Body of pancreas (tissue), 4 donors: ENCODE data around the gene CEP44. TPM values are rescaled to one million over a fixed set of nuclear protein-coding genes. Genes with fewer than 3 reads are reported as not detected.

Experiments
- ATAC-seq: fragments of 150-250 bp; one replicate; pipeline ENCODE4 v1.9.1; 2016
- DNase-seq, 4 donors: peaks; one replicate each; pipeline ENCODE4 v3.0.0-alpha.2; 2019
- H3K27ac ChIP-seq, 4 donors: fragments of 200-600 bp; sonication (generic); 1 replicate in 3 of 4; 2 replicates in 1 of 4; pipeline versions ENCODE4 v1.5.1 to v1.6.1; 2016 to 2019; ENCODE audit warnings: mild to moderate bottlenecking in 1 of 4, mixed read lengths in 1 of 4, moderate library complexity in 1 of 4
- H3K27me3 ChIP-seq, 2 donors: fragments of 200-600 bp; sonication (generic); one replicate each; pipeline ENCODE4 v1.6.0; 2016; ENCODE audit warnings: mild to moderate bottlenecking in 1 of 2
- H3K36me3 ChIP-seq, 2 donors: fragments of 200-600 bp; sonication (generic); replicated peaks in 1 of 2; 2 replicates each; pipeline ENCODE4 v1.5.1; 2016; ENCODE audit warnings: low read depth in 2 of 2; ENCODE audit not compliant: insufficient read depth in 1 of 2
- H3K4me1 ChIP-seq: fragments of 200-600 bp; sonication (generic); one replicate; pipeline ENCODE4 v1.6.0; 2016
- H3K4me3 ChIP-seq, 2 donors: fragments of 200-600 bp; sonication (generic); 1 replicate in 1 of 2; 2 replicates in 1 of 2; pipeline ENCODE4 v1.5.1; 2016 to 2019
- H3K9me3 ChIP-seq, 3 donors: fragments of 200-600 bp; sonication (generic); 1 replicate in 2 of 3; 2 replicates in 1 of 3; pipeline ENCODE4 v1.5.1; 2016
- POLR2A ChIP-seq, 3 donors: fragments of 450-650 bp; IDR thresholded peaks; one replicate each; pipeline ENCODE4 v1.6.1; 2016; ENCODE audit warnings: antibody characterized with exemption in 3 of 3, mild to moderate bottlenecking in 2 of 3
- WGBS, 2 donors: methylation state at CpG; one replicate each; pipeline ENCODE4 v1.1.5; 2017; 5-methylcytosine and 5-hydroxymethylcytosine counted together
- intact Hi-C: fragments of 100-400 bp; cut with DNase I; formaldehyde crosslinking; loops from one replicate; pipeline ENCODE4 v1.15.1; 2023
- total RNA-seq, 2 donors: library from RNA; depleted of rRNA; stranded (reverse); fragments of >200 nt; gene quantifications; one replicate each; pipeline ENCODE4 v1.1.0, GENCODE V29; 2016
- TF ChIP-seq, protein P1 (sequence below), 7 experiments: fragments of 450-650 bp in 4 of 7; fragments of 200-600 bp in 3 of 7; sonication (generic) in 3 of 7; IDR thresholded peaks; one replicate each; pipeline ENCODE4 v1.5.1; 2016 to 2019; ENCODE audit warnings: antibody characterized with exemption in 7 of 7

The CEP44 gene
- total RNA-seq, 2 donors from 2014 or later: 13.2 to 27.5 TPM

DNA sequence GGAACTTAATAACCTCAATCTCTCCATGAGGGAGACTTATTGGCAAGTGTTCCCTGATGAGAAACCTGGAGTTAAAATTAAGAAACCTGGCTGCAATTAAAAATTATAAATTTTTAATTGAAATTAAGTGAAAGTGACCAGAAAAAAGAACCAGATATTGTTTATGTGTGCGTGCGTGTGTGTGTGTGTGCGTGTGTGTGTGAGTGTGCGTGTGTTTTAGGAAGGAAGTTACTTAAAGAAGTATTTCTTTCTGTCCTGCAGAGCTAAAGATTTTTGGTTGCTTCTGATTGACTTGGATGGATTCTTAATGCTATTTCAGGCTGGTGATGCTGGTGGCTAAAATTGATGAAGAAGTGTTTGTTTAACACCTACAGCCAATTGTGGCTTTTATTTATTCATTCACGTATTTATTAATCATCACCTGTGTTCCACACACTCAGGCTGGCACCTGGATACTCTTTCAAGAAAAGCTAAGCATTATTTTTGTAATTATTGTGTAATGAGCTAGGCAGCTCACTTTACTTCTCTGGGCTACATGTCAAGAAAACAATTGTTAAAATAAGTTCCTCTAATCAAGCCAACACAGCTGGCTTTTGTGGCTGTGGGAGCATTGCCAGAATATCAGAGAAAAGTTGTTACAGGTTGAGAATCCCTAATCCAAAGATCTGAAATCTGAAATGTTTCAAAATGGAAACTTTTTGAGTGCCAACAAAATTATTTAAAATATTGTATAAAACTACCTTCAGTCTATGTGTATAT lies 68.5 kb downstream of the CEP44 start:
- intact Hi-C loops: no loop called here
- Histone ChIP-seq H3K9me3 (no peaks in the 10 kb centered on the region), H3K4me3 (no peak overlapping the region), H3K36me3 (no peaks in the 10 kb centered on the region), H3K4me1 (no peaks in the 10 kb centered on the region), H3K27me3 (no peaks in the 10 kb centered on the region), H3K27ac (no peak overlapping the region)
- no peak for ATAC-seq
- no peak for DNase-seq
- TF ChIP-seq, protein P1, sequence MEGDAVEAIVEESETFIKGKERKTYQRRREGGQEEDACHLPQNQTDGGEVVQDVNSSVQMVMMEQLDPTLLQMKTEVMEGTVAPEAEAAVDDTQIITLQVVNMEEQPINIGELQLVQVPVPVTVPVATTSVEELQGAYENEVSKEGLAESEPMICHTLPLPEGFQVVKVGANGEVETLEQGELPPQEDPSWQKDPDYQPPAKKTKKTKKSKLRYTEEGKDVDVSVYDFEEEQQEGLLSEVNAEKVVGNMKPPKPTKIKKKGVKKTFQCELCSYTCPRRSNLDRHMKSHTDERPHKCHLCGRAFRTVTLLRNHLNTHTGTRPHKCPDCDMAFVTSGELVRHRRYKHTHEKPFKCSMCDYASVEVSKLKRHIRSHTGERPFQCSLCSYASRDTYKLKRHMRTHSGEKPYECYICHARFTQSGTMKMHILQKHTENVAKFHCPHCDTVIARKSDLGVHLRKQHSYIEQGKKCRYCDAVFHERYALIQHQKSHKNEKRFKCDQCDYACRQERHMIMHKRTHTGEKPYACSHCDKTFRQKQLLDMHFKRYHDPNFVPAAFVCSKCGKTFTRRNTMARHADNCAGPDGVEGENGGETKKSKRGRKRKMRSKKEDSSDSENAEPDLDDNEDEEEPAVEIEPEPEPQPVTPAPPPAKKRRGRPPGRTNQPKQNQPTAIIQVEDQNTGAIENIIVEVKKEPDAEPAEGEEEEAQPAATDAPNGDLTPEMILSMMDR (IDR thresholded peaks at IDR 0.05): no peak
- TF ChIP-seq POLR2A (IDR thresholded peaks at IDR 0.05): no peak
- WGBS, 2 donors: 53 to 69% methylated on average over 5 of the region's 5 CpGs

DNA sequence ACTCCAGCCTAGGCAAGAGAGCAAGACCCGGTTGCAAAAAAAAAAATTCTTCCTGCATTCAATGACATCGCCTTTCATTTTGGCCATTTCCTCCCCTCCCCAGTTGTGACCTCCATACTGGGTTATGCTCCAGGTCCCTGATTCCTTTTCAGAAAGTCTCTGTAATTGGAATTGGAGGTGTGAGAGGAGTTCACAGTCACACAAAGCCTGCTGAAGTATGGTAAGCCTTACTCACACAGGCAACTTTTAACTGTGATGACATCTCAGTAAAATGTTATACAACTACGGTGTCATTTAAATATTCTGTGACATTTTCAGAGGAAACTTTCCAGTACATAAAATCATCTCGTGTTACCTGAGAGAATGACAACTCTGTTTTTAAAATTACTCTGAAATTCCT lies 73.6 kb downstream of the CEP44 start:
- ATAC-seq (no peak), DNase-seq (no peak)
- H3K27ac ChIP-seq: no peak overlapping the region
- H3K4me1 ChIP-seq: no peaks in the 10 kb centered on the region
- whole genome bisulfite sequencing, 2 donors: 61 to 79% methylated on average over 4 of the region's 4 CpGs
- no peak overlapping the region for H3K4me3 ChIP-seq
- H3K27me3 ChIP-seq: peaks cover 0 to 3% of the 10 kb centered on the region in 2 donors
- intact Hi-C loops: no loop called here
- no peaks in the 10 kb centered on the region for H3K36me3 ChIP-seq
- TF ChIP-seq, protein P1 (IDR thresholded peaks at IDR 0.05): no peak
- no peak for TF ChIP-seq POLR2A (IDR thresholded peaks at IDR 0.05)
- H3K9me3 ChIP-seq: no peaks in the 10 kb centered on the region

DNA sequence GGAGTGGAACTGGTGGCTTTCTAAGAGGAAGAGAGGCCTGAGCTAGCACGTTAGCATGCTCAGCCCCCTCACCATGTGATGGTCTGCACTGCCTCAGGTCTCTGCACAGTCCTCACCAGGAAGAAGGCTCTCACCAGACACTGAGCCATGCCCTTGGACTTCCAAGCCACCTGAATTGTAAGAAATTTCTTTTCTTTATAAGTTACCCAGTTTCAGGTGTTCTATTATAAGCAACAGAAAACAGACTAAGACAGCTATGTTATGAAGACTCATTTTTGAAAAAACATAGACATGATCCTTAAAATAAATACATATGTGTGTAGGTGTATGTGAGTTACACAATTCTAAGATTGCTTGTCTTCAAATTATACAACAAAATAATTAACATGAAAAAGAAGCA lies 74.7 kb downstream of the CEP44 start:
- Histone ChIP-seq H3K4me3 (no peak overlapping the region), H3K27me3 (peaks cover 0 to 3% of the 10 kb centered on the region in 2 donors), H3K9me3 (no peaks in the 10 kb centered on the region), H3K27ac (no peak overlapping the region), H3K36me3 (no peaks in the 10 kb centered on the region), H3K4me1 (no peaks in the 10 kb centered on the region)
- intact Hi-C loops: no loop called here
- DNase-seq: no peak
- no peak for ATAC-seq
- TF ChIP-seq POLR2A (IDR thresholded peaks at IDR 0.05): no peak
- TF ChIP-seq, protein P1 (IDR thresholded peaks at IDR 0.05): no peak
- WGBS, 2 donors: 50 to 54% methylated on average over 1 of the region's 1 CpG

DNA sequence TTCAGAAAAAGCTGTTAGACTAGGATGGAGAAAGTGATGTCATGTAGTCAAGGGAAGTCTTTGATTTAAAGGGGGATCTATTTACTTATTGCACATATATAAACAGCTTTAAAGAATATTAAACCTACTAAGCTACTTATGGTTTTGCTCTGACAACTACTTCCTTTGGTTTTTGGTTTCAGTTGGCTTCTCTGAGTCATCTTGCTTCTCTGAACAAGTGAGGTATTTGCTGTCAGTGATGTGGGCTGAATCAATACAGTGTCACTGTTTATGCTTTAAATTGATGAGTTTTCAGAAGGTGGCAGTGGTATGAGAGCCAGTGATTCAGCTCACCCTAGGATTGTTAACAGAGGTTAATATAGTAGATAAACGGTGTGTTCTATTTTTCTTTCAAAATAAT lies 75.1 kb downstream of the CEP44 start:
- no peak for ATAC-seq

More for the DNA sequence above, 75.1 kb downstream of the CEP44 start:
- WGBS, 2 donors: 21 to 23% methylated on average over 1 of the region's 1 CpG
- no peak overlapping the region for H3K27ac ChIP-seq
- DNase-seq: no peak
- TF ChIP-seq, protein P1 (IDR thresholded peaks at IDR 0.05): no peak
- H3K36me3 ChIP-seq: no peaks in the 10 kb centered on the region
- peaks cover 0 to 3% of the 10 kb centered on the region in 2 donors for H3K27me3 ChIP-seq
- no peaks in the 10 kb centered on the region for H3K9me3 ChIP-seq
- H3K4me3 ChIP-seq: no peak overlapping the region
- intact Hi-C loops: no loop called here
- H3K4me1 ChIP-seq: no peaks in the 10 kb centered on the region
